GM12872 (cell line): ENCODE data around the gene RBM17.

Source experiments
- TF ChIP-seq, protein P1 (sequence below): IDR thresholded peaks from 3 replicates; pipeline ENCODE4 v1.5.1; 2011; ENCODE audit warnings: low read depth, mild to moderate bottlenecking, low read length, moderate library complexity; ENCODE audit not compliant: insufficient read depth

The RBM17 gene

DNA sequence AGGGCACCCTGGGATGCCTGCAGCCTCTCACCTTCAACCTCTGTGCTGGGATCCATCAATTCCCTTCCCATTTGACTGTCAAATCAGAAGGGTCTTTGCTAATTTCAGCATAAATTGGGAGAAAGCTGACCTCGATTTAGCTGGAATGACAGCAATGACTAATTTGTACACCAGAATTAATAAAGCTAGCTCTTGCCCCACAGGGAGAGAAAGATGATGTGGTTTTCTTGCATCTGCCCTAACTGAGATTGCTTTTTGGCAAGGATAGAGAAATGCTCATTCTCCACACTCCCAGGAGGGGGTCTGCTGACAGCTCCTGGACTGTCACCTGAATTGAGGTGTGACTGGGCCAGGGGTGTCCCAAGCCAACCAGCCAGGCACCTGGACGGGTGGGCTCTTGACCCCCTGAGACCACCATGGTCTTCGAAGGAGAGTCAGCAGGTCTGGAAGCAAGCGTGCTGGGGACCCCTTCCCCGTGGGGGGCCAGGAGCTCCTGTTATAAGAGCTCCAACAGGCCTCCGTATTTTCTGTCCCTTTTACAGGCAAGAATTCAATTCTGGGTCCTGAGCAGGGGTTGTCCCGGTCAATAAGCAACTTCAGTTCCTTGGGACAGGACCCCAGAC, 42.1 kb downstream of the RBM17 start:
- TF ChIP-seq, protein P1, sequence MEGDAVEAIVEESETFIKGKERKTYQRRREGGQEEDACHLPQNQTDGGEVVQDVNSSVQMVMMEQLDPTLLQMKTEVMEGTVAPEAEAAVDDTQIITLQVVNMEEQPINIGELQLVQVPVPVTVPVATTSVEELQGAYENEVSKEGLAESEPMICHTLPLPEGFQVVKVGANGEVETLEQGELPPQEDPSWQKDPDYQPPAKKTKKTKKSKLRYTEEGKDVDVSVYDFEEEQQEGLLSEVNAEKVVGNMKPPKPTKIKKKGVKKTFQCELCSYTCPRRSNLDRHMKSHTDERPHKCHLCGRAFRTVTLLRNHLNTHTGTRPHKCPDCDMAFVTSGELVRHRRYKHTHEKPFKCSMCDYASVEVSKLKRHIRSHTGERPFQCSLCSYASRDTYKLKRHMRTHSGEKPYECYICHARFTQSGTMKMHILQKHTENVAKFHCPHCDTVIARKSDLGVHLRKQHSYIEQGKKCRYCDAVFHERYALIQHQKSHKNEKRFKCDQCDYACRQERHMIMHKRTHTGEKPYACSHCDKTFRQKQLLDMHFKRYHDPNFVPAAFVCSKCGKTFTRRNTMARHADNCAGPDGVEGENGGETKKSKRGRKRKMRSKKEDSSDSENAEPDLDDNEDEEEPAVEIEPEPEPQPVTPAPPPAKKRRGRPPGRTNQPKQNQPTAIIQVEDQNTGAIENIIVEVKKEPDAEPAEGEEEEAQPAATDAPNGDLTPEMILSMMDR: no peak

DNA sequence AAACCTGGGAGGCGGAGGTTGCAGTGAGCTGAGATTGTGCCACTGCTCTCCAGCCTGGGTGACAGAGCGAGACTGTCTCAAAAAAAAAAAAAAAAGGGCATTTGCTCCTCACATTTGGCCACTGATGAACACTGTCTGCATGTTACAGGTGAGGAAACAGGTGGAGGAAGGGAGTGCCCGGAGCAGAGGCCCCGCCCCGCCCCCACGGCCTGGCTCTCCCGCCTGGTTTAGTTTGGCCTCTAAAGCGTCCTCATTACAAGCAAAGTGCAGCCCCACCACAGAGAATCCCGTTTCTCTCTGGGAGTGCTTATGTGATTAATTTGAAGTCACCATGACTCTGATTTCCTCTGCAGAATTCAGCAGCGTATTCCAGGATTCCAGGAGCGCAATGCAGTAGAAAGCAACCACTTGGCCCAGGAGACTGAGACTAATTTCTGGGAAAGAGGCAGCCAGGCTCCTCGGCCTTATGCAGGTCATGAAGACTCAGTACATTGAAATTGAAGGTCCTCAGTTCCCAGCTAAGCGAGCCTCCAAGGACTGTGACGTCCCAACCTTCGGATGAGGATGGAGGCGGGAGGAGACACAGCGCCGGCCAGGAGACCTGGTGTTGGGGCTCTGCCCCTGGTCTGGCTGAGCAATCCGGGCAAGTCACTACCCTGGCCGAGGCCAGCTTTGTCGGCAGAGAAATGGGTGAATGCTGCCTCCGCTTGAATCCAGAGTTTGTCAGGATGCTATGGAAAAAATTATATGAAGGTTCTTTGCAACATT, 44.7 kb downstream of the RBM17 start:
- TF ChIP-seq, protein P1: no peak

DNA sequence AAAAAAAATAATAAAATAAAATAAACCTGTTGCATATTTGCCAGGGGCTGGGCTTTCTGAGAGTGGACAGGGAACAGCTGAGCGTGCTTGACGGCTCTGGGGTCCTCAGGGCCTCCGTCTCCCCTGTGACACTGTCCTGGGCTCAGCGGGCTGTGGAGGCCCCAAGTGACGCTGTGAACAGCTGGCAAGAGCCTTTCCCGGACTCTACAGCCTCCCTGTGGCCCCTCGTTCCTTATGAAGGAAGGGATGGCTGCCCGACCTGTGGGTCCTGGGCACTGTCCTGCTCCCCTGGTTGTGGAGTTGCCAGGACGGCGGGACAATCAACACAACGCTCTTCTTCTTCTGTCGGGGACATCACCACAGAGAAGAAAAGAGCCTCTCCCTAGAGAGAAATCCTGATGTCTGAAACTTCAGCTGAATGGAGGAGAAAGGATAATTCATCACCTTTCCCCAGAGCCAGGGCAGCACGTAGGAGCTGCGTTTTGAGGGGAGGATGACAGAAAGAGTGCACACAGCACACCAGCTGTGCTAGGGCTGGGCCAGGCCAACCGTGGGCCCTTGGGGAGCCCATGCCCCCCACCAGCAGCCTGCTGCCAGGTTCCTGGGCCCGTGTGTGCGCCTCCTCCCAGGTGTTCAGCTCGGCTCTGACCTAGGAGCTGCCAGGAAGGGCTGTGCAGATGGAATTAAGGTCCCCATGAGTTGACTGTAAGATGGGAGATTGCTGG, 45.4 kb downstream of the RBM17 start:
- TF ChIP-seq, protein P1: no peak

DNA sequence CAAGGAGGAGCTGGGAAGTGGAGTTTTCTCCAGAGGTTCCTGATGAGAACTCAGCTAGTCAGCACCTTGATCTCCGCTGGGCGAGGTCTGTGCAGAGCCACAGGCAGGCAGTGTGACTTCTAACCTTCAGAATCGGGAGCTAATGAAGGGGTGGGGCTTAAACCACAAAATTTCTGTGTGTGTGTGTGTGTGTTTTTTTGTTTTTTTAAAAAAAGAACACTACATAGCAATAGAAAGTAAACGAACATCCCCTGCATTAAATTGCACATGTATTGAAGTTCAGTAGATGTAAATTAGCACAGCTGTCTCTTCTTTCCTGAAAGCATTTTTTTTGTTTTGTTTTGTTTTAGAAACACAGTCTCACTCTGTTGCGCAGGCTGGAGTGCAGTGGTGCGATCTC, 46.2 kb downstream of the RBM17 start:
- TF ChIP-seq, protein P1: no peak

DNA sequence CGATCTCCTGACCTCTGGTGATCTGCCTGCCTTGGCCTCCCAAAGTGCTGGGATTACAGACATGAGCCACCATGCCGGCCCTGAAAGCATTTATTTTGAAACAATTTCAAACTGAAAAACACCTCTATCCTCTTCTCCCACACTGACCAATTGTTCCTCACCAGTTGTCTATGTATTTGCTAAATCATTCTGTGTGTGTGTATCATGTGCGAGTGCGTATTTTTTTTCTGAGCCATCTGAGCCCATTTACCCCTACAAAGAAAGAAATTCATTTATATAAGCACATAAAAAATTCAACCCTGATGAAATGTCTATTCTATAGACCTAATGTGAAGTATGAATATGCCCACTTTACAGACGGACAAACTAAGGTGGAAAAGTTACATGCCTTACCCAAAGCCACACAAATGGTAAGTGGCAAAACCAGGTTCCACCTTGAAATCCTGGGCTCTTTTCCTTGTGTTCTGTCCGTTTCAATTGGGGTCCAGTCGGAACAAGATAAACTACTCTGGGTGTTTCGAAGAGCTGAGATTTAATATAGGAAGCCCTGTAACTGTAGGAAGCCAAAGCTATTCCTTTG, 46.8 kb downstream of the RBM17 start:
- TF ChIP-seq, protein P1: no peak

DNA sequence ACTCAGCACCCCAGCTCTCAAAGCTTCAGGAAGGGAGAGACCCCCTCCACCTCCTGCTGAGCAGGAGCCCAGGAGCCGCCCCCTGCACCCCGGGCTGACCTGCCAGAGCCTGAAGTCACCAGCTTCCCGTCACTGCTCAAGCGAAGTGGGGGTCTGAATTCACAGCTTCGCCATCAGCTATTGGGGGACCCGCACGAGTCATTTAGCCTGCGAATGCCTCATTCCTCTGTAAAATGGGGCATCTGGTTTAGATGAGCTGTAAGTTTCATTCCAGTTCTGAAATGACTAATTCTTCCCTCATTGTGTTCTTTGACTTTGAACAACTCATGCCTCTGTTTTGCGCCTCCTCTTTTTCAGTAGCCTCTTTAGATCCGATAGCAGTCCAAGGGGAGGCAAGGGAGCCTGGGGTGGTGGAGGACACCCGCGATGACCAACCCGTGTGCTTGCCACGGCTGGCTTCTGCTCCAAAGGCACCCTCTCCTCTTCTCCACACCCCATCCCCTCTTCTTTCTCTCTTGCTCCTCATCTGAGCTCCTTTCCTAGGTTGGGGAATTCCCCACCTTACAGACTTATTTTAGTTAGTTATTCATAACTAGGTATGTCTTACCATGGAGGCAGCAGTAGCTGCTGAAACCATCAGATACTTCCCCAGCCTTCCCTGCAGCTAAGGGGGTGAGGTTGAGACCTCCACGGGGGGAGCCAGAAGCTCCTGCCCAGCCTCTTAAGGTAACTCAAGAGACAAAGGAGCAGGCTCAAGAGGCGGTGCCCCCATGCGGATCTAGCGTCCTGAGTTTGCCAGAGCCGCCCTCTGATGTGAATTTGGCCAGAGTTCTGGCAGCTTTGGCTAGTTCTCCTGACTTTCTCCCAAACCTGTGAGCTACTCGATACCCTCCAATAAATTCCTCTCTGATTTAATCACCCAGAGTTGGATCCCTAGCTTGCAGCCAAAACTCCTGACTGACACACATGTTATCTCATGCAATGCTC, 47.7 kb downstream of the RBM17 start:
- TF ChIP-seq, protein P1: no peak
